Measurements from ENCODE around the gene GRB7. TPM values are rescaled to one million over a fixed set of nuclear protein-coding genes. Genes with fewer than 3 reads are reported as not detected.

The GRB7 gene
- total and polyA plus RNA-seq, 2 experiments from 2014 or later: 12.8 to 28.9 TPM

- TF ChIP-seq ZNF462 (CRISPR knock-in tag; IDR thresholded peaks at IDR 0.05): no peak
These were observed 38.5 kb downstream of the GRB7 start (continued) for GRCh38 chr17:39776252-39776651.

GRCh38 chr17:39777534-39778365 is 40.0 kb downstream of the GRB7 start:
- H3K9me2 ChIP-seq (ENCODE audit: insufficient read depth): no peaks in the 10 kb centered on the region
- no peak overlapping the region for H3K27ac Mint-ChIP-seq
- H2AFZ ChIP-seq: peak overlapping the region; percentile 34; the same call in 1 of the 2 replicates
- no peak overlapping the region for H3K4me3 Mint-ChIP-seq
- H3K27me3 ChIP-seq (ENCODE audit: insufficient read depth): no peaks in the 10 kb centered on the region
- no peaks in the 10 kb centered on the region for H3K9me3 Mint-ChIP-seq
- no peak overlapping the region for H3K4me3 ChIP-seq
- H3K36me3 Mint-ChIP-seq (ENCODE audit: low read depth): no peaks in the 10 kb centered on the region
- peaks cover 6% of the 10 kb centered on the region; the same call in 2 of the 3 replicates for H3K4me1 Mint-ChIP-seq
- no peaks in the 10 kb centered on the region for H3K27me3 Mint-ChIP-seq (ENCODE audit: insufficient read depth, low read depth, poor library complexity)
- H3F3A ChIP-seq (replicated peaks; ENCODE audit: low read depth): no peaks in the 10 kb centered on the region
- H4K20me1 ChIP-seq (replicated peaks; ENCODE audit: insufficient read depth): no peaks in the 10 kb centered on the region
- H3K27ac ChIP-seq (ENCODE audit: low read depth): no peak overlapping the region
- H3K36me3 ChIP-seq (ENCODE audit: insufficient read depth): no peaks in the 10 kb centered on the region
- no peaks in the 10 kb centered on the region for H3K4me1 ChIP-seq (ENCODE audit: insufficient read depth)
- no peak overlapping the region for H3K4me2 ChIP-seq
- ATAC-seq (no peak), DNase-seq (ENCODE audit: low spot score) (no peak)
- no peaks in the 10 kb centered on the region for H3K79me2 ChIP-seq (replicated peaks; ENCODE audit: insufficient read depth)
- TF ChIP-seq ETS1 (IDR thresholded peaks at IDR 0.05): no peak
- no peak for TF ChIP-seq CREB1 (CRISPR knock-in tag; IDR thresholded peaks at IDR 0.05; ENCODE audit: low read depth)
- no peak for TF ChIP-seq JUNB (IDR thresholded peaks at IDR 0.05; ENCODE audit: unreplicated experiment)
- TF ChIP-seq CTCF (conservative IDR thresholded peaks at IDR 0.05; ENCODE audit: low read depth in 2 of 2): no peak
- TF ChIP-seq NANOG (IDR thresholded peaks at IDR 0.05; ENCODE audit: borderline replicate concordance): no peak
- no peak for TF ChIP-seq EZH2 (IDR thresholded peaks at IDR 0.05; ENCODE audit: low read depth, unreplicated experiment)
- TF ChIP-seq EZH2phosphoT487 (IDR thresholded peaks at IDR 0.05; ENCODE audit: unreplicated experiment): no peak
- TF ChIP-seq POLR2AphosphoS5 (IDR thresholded peaks at IDR 0.05; ENCODE audit: low read depth): no peak
- TF ChIP-seq STAT1 (IDR thresholded peaks at IDR 0.05; ENCODE audit: unreplicated experiment): no peak

All from GM23338 (cell line).